Kidney (tissue), 14 donors: Measurements from ENCODE around the gene NOS2. TPM values are rescaled to one million over a fixed set of nuclear protein-coding genes. Genes with fewer than 3 reads are reported as not detected.

ENCODE experiments used
- DNase-seq, 5 donors: peaks; one replicate each; pipeline ENCODE4 v3.0.0-alpha.2; 2013 to 2020
- FAIRE-seq: peaks from 2 replicates; lab custom pipeline; 2012; peaks lifted over from hg19 to GRCh38; lab: Jason Lieb, UNC
- H3K27ac ChIP-seq, 2 donors: one replicate each; pipeline ENCODE4 v1.7.0; 2013; ENCODE audit warnings: low read depth in 2 of 2, low read length in 2 of 2, inconsistent platforms in 1 of 2
- H3K27me3 ChIP-seq: one replicate; pipeline ENCODE4 v1.7.1; 2013; ENCODE audit warnings: low read length, inconsistent platforms; ENCODE audit not compliant: control insufficient read depth, insufficient read depth
- H3K36me3 ChIP-seq, 3 donors: one replicate each; pipeline versions ENCODE4 v1.7.0 to v1.7.1; 2013; ENCODE audit warnings: low read length in 3 of 3, control low read depth in 1 of 3, inconsistent platforms in 1 of 3; ENCODE audit not compliant: insufficient read depth in 3 of 3, control insufficient read depth in 2 of 3
- H3K4me1 ChIP-seq, 3 donors: one replicate each; pipeline versions ENCODE4 v1.7.0 to v1.7.1; 2013; ENCODE audit warnings: low read length in 3 of 3, inconsistent platforms in 1 of 3, low read depth in 1 of 3; ENCODE audit not compliant: control insufficient read depth in 2 of 3, insufficient read depth in 2 of 3
- H3K4me3 ChIP-seq, 3 donors: one replicate each; pipeline versions ENCODE4 v1.7.0 to v1.8.1; 2013; ENCODE audit warnings: low read length in 3 of 3, control low read depth in 1 of 3, inconsistent platforms in 1 of 3
- H3K9ac ChIP-seq, 3 donors: one replicate each; pipeline versions ENCODE4 v1.7.0 to v1.7.1; 2013; ENCODE audit warnings: low read length in 3 of 3, control low read depth in 1 of 3, inconsistent platforms in 1 of 3
- H3K9me3 ChIP-seq, 3 donors: one replicate each; pipeline versions ENCODE4 v1.7.0 to v1.7.1; 2013; ENCODE audit warnings: low read length in 3 of 3, control low read depth in 1 of 3, inconsistent platforms in 1 of 3; ENCODE audit not compliant: control insufficient read depth in 2 of 3, insufficient read depth in 1 of 3
- intact Hi-C: fragments of 100-400 bp; cut with DNase I; formaldehyde crosslinking; loops from one replicate; pipeline ENCODE4 v1.11.1; 2022
- polyA plus RNA-seq: library from polyadenylated mRNA; stranded (reverse); fragments of 350-450 nt; fragmentation: Illumina TruSeq; extraction: RNeasy Lipid Tissue Mini Kit (QIAGEN cat#74804); gene quantifications from one replicate; pipeline ENCODE4 v1.2.3, GENCODE V29; 2014; ENCODE audit warnings: low read depth, low replicate concordance; ENCODE audit not compliant: insufficient read depth
- total RNA-seq: library from RNA; stranded (reverse); fragmentation: NEBNext Ultra II Directional; extraction: Animal tissue kit (Norgen Biotek cat#: 25700); gene quantifications from one replicate; pipeline ENCODE4 v1.2.1, GENCODE V29; 2021
- TF ChIP-seq, protein P1 (sequence below): IDR thresholded peaks from 3 replicates; pipeline ENCODE4 v1.5.1; 2012; ENCODE audit warnings: mild to moderate bottlenecking, moderate library complexity, borderline replicate concordance; ENCODE audit not compliant: insufficient read depth; ENCODE audit errors: extremely low read depth
- donor health status: control.
- donor health status: control.
- donor health status: control.
- donor health status: control.
- donor health status: control.
- donor health status: DM: yes; HTN: yes; CAD: no.
- donor health status: Normal renal cell carcinoma (clear cell type).

The NOS2 gene
- total and polyA plus RNA-seq, 2 donors from 2014 or later = 0.37 to 0.57 TPM

GRCh38 chr17:27798376-27798775 lies 2.0 kb downstream of the NOS2 start:
- Histone ChIP-seq H3K27ac (no peak overlapping the region), H3K27me3 (no peaks in the 10 kb centered on the region), H3K4me1 (peaks cover 0 to 3% (median 0%) of the 10 kb centered on the region in 3 donors), H3K9me3 (no peaks in the 10 kb centered on the region), H3K36me3 (no peaks in the 10 kb centered on the region), H3K4me3 (no peak overlapping the region), H3K9ac (no peak overlapping the region)
- DNase-seq (no peak), FAIRE-seq (no peak)
- TF ChIP-seq, protein P1, sequence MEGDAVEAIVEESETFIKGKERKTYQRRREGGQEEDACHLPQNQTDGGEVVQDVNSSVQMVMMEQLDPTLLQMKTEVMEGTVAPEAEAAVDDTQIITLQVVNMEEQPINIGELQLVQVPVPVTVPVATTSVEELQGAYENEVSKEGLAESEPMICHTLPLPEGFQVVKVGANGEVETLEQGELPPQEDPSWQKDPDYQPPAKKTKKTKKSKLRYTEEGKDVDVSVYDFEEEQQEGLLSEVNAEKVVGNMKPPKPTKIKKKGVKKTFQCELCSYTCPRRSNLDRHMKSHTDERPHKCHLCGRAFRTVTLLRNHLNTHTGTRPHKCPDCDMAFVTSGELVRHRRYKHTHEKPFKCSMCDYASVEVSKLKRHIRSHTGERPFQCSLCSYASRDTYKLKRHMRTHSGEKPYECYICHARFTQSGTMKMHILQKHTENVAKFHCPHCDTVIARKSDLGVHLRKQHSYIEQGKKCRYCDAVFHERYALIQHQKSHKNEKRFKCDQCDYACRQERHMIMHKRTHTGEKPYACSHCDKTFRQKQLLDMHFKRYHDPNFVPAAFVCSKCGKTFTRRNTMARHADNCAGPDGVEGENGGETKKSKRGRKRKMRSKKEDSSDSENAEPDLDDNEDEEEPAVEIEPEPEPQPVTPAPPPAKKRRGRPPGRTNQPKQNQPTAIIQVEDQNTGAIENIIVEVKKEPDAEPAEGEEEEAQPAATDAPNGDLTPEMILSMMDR = no peak
- intact Hi-C loops = no loop called here

DNA sequence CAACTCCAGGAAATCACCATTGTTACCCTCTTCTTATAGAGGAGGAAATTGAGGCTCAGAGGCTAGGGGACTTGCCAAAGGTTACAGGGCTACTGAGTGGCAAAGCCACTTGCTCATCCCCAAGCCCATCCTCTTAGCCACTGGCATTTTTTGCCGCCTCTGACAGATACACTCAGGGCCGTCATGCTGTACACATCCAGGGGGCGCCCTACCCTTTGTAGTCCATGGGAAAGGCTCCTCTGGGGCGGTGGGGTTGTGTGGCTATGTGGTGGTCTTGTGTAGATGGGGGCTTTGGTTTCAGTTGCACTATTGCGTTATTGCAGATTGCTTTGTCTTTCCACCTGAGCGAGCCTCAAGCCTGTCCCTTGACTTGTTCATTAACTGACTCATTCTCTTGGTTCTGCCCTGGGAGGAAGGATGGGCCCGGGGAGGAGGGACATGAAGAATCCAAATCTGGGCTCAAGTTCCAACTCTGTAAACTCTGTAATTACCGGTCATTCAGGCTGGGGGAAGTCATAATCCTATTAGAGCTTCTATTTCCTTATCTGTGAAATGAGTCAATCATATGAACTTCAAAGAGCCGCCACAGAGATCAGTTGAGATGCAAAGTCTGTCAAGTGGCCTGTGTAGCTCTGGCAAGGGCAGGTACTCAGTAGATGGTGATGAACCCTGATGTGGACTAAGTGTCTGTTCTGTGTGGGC lies 2.8 kb downstream of the NOS2 start:
- intact Hi-C loops = no loop called here
- DNase-seq (no peak), FAIRE-seq (no peak)
- H3K9me3 ChIP-seq = no peaks in the 10 kb centered on the region
- TF ChIP-seq, protein P1 = no peak
- no peak overlapping the region for H3K9ac ChIP-seq
- H3K27ac ChIP-seq = no peak overlapping the region
- H3K4me3 ChIP-seq = no peak overlapping the region
- H3K4me1 ChIP-seq = peaks cover 0 to 3% (median 0%) of the 10 kb centered on the region in 3 donors
- no peaks in the 10 kb centered on the region for H3K36me3 ChIP-seq
- H3K27me3 ChIP-seq = no peaks in the 10 kb centered on the region

- no peaks in the 10 kb centered on the region for H3K36me3 ChIP-seq
- intact Hi-C loops = no loop called here
- no peaks in the 10 kb centered on the region for H3K9me3 ChIP-seq
- H3K27ac ChIP-seq = no peak overlapping the region
- no peaks in the 10 kb centered on the region for H3K27me3 ChIP-seq
- H3K4me1 ChIP-seq = peaks cover 0 to 3% (median 0%) of the 10 kb centered on the region in 3 donors
- FAIRE-seq = no peak
- TF ChIP-seq, protein P1 = no peak
- no peak for DNase-seq
- no peak overlapping the region for H3K9ac ChIP-seq
- peak overlapping the region in 2 of 3 donors; percentile 11 to 34 for H3K4me3 ChIP-seq
Observed at GRCh38 chr17:27793906-27794569, 6.3 kb downstream of the NOS2 start.
